ENCODE data around the gene SYNE1. TPM values are rescaled to one million over a fixed set of nuclear protein-coding genes. Genes with fewer than 3 reads are reported as not detected.

SYNE1 gene
- total and polyA plus RNA-seq, 10 of the 15 experiments (the other 5 are each of a cell fraction or from before 2014, with no cell fraction given): 2.3 to 28.7 (median 14.1) TPM

DNA sequence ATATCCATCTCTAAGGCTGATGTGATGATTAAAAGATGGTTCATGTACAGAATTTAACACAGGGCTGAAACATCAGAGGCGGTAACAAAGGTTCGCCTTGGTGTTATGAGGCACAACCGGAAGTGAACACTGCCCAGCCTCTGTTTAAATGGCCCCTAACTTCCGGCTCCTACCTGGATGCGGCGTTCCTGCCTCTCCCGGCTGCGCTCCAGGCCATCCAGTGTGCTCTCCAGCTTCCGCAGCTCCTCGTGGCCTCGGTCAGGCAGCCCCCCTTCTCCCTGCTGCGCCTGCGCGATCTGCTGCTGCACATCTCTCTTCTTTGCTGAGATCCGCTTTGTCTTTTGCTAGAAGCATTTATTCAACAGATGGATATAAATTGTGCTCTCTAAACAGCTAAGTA is 195.3 kb downstream of the SYNE1 start (continued):
- TF ChIP-seq, protein P1, sequence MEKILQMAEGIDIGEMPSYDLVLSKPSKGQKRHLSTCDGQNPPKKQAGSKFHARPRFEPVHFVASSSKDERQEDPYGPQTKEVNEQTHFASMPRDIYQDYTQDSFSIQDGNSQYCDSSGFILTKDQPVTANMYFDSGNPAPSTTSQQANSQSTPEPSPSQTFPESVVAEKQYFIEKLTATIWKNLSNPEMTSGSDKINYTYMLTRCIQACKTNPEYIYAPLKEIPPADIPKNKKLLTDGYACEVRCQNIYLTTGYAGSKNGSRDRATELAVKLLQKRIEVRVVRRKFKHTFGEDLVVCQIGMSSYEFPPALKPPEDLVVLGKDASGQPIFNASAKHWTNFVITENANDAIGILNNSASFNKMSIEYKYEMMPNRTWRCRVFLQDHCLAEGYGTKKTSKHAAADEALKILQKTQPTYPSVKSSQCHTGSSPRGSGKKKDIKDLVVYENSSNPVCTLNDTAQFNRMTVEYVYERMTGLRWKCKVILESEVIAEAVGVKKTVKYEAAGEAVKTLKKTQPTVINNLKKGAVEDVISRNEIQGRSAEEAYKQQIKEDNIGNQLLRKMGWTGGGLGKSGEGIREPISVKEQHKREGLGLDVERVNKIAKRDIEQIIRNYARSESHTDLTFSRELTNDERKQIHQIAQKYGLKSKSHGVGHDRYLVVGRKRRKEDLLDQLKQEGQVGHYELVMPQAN (conservative IDR thresholded peaks at IDR 0.05): no peak
- no peak for TF ChIP-seq FOXK2 (IDR thresholded peaks at IDR 0.05)

DNA sequence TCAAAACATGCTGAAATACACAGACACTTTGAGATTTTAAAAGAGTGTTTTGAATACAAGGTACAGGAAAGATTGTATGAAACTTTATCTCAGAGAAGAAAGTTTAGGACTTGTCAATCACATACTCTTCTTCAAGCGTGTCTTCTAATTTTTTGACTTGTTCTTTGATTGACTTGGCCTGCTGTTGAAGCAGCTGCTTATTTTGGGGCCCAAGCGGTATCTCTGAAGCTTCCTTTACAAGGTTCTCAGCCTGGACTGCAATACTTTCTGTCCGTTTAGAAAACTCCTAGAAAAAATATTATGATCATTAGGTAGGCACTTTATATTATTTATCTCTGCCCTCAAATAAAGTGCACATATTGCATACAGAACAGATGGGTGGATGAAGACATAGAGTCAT is 201.3 kb downstream of the SYNE1 start:
- no peak overlapping the region for H3K9ac ChIP-seq (ENCODE audit: control insufficient read depth, insufficient read depth, low read length)
- DNase-seq (ENCODE audit: low read depth, low spot score) (no peak), ATAC-seq (no peak), FAIRE-seq (no peak)
- no peak overlapping the region for H3K4me3 ChIP-seq
- intact Hi-C loops (cut with micrococcal nuclease; ENCODE audit: unreplicated experiment): no loop called here
- ChIA-PET POLR2A (no interaction called here), CTCF (no interaction called here), SMC1A (ENCODE audit: uncharacterized antibody, unreplicated experiment) (interaction anchor here (0.8 kb wide), 1 partner anchor 355 kb away, joined by 3 read pairs; no protein-coding TSS in a partner anchor), RAD21 (ENCODE audit: unreplicated experiment) (no interaction called here)
- H3K36me3 ChIP-seq (ENCODE audit: control insufficient read depth in 2 of 2, insufficient read depth in 2 of 2, low read length in 1 of 2): no peaks in the 10 kb centered on the region
- no peak overlapping the region for H3K27ac ChIP-seq (ENCODE audit: control insufficient read depth, insufficient read depth)
- BruUV-seq (replicated peaks): no TSS peak
- in situ Hi-C loops (cut with MboI): no loop called here
- no peaks in the 10 kb centered on the region for H4K20me1 ChIP-seq (ENCODE audit: control insufficient read depth, insufficient read depth)
- no peak overlapping the region for H2AFZ ChIP-seq (ENCODE audit: control insufficient read depth, low read depth, low read length)
- H3K79me2 ChIP-seq (ENCODE audit: control insufficient read depth, insufficient read depth, low read length): no peaks in the 10 kb centered on the region
- no peaks in the 10 kb centered on the region for H3K4me1 ChIP-seq (ENCODE audit: control insufficient read depth, insufficient read depth, low read length)
- H3K4me2 ChIP-seq (ENCODE audit: control insufficient read depth, insufficient read depth): no peak overlapping the region
- no peaks in the 10 kb centered on the region for H3K9me3 ChIP-seq (replicated peaks; ENCODE audit: control insufficient read depth, insufficient read depth, low read length)
- H3K27me3 ChIP-seq (replicated peaks in 1 of 2; ENCODE audit: control insufficient read depth in 2 of 2, insufficient read depth in 2 of 2, low read length in 1 of 2): no peaks in the 10 kb centered on the region
- 32% methylated on average over 3 of the region's 3 CpGs for WGBS (ENCODE audit: insufficient coverage, insufficient replicate concordance, low lambda C conversion rate, missing lambda C conversion rate)
- TF ChIP-seq, protein P2, sequence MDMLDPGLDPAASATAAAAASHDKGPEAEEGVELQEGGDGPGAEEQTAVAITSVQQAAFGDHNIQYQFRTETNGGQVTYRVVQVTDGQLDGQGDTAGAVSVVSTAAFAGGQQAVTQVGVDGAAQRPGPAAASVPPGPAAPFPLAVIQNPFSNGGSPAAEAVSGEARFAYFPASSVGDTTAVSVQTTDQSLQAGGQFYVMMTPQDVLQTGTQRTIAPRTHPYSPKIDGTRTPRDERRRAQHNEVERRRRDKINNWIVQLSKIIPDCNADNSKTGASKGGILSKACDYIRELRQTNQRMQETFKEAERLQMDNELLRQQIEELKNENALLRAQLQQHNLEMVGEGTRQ (IDR thresholded peaks at IDR 0.05; ENCODE audit: borderline replicate concordance, low read depth, low read length): no peak
- TF ChIP-seq MTA3 (IDR thresholded peaks at IDR 0.05; ENCODE audit: borderline replicate concordance, low read length) (no peak), MYB (IDR thresholded peaks at IDR 0.05; ENCODE audit: borderline replicate concordance, low read depth, low read length) (no peak), NFIC (IDR thresholded peaks at IDR 0.05; ENCODE audit: low read depth, low read length) (no peak), CEBPB (IDR thresholded peaks at IDR 0.05; ENCODE audit: borderline replicate concordance in 1 of 2, low read depth in 2 of 2, low read length in 2 of 2) (no peak), PAX8 (IDR thresholded peaks at IDR 0.05) (no peak), ATF7 (IDR thresholded peaks at IDR 0.05; ENCODE audit: low read depth) (no peak), RELA (IDR thresholded peaks at IDR 0.05; ENCODE audit: borderline replicate concordance, partially characterized antibody) (no peak), KLF5 (IDR thresholded peaks at IDR 0.05; ENCODE audit: partially characterized antibody) (no peak)
- TF ChIP-seq, protein P3, sequence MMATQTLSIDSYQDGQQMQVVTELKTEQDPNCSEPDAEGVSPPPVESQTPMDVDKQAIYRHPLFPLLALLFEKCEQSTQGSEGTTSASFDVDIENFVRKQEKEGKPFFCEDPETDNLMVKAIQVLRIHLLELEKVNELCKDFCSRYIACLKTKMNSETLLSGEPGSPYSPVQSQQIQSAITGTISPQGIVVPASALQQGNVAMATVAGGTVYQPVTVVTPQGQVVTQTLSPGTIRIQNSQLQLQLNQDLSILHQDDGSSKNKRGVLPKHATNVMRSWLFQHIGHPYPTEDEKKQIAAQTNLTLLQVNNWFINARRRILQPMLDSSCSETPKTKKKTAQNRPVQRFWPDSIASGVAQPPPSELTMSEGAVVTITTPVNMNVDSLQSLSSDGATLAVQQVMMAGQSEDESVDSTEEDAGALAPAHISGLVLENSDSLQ (IDR thresholded peaks at IDR 0.05): no peak
- TF ChIP-seq, protein P4, sequence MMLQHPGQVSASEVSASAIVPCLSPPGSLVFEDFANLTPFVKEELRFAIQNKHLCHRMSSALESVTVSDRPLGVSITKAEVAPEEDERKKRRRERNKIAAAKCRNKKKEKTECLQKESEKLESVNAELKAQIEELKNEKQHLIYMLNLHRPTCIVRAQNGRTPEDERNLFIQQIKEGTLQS (IDR thresholded peaks at IDR 0.05; ENCODE audit: borderline replicate concordance, extremely low read depth, low read depth, low read length): no peak
- TF ChIP-seq, protein P5, sequence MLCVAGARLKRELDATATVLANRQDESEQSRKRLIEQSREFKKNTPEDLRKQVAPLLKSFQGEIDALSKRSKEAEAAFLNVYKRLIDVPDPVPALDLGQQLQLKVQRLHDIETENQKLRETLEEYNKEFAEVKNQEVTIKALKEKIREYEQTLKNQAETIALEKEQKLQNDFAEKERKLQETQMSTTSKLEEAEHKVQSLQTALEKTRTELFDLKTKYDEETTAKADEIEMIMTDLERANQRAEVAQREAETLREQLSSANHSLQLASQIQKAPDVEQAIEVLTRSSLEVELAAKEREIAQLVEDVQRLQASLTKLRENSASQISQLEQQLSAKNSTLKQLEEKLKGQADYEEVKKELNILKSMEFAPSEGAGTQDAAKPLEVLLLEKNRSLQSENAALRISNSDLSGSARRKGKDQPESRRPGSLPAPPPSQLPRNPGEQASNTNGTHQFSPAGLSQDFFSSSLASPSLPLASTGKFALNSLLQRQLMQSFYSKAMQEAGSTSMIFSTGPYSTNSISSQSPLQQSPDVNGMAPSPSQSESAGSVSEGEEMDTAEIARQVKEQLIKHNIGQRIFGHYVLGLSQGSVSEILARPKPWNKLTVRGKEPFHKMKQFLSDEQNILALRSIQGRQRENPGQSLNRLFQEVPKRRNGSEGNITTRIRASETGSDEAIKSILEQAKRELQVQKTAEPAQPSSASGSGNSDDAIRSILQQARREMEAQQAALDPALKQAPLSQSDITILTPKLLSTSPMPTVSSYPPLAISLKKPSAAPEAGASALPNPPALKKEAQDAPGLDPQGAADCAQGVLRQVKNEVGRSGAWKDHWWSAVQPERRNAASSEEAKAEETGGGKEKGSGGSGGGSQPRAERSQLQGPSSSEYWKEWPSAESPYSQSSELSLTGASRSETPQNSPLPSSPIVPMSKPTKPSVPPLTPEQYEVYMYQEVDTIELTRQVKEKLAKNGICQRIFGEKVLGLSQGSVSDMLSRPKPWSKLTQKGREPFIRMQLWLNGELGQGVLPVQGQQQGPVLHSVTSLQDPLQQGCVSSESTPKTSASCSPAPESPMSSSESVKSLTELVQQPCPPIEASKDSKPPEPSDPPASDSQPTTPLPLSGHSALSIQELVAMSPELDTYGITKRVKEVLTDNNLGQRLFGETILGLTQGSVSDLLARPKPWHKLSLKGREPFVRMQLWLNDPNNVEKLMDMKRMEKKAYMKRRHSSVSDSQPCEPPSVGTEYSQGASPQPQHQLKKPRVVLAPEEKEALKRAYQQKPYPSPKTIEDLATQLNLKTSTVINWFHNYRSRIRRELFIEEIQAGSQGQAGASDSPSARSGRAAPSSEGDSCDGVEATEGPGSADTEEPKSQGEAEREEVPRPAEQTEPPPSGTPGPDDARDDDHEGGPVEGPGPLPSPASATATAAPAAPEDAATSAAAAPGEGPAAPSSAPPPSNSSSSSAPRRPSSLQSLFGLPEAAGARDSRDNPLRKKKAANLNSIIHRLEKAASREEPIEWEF (IDR thresholded peaks at IDR 0.05; ENCODE audit: insufficient replicate concordance, low read depth, low read length): no peak
